ENCODE measurements around the gene PRDM11.

DNA sequence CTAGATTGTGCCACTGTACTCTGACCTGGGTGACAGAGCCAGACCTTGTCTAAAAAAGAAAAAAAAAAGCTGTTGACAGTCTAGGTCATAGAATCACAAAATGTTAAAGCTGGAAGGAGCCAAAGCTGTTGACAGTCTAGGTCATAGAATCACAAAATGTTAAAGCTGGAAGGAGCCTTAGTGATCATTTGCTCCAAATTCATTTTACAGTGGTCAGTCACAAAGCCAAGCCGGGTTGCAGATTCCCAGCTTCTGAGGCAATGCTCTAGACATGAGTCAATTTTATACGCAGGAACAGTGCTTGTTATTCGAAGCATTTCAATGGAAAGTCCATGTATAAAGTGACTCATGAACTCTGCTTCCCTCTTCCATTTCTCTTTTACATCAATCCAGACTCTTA is 92.3 kb downstream of the PRDM11 start:
- no peak for TF ChIP-seq POLR2AphosphoS5 (IDR thresholded peaks at IDR 0.05; ENCODE audit: insufficient read depth in 1 of 2, low read depth in 1 of 2)
- TF ChIP-seq, protein P1, sequence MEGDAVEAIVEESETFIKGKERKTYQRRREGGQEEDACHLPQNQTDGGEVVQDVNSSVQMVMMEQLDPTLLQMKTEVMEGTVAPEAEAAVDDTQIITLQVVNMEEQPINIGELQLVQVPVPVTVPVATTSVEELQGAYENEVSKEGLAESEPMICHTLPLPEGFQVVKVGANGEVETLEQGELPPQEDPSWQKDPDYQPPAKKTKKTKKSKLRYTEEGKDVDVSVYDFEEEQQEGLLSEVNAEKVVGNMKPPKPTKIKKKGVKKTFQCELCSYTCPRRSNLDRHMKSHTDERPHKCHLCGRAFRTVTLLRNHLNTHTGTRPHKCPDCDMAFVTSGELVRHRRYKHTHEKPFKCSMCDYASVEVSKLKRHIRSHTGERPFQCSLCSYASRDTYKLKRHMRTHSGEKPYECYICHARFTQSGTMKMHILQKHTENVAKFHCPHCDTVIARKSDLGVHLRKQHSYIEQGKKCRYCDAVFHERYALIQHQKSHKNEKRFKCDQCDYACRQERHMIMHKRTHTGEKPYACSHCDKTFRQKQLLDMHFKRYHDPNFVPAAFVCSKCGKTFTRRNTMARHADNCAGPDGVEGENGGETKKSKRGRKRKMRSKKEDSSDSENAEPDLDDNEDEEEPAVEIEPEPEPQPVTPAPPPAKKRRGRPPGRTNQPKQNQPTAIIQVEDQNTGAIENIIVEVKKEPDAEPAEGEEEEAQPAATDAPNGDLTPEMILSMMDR (IDR thresholded peaks at IDR 0.05), result no peak
- TF ChIP-seq POLR2A (IDR thresholded peaks at IDR 0.05), result no peak

Measured in vagina (tissue), 2 donors.